Inflammatory macrophage (primary cell): ENCODE measurements around the gene TRMT1L.
A peak's percentile ranks its signal among the peaks of the same experiment; 100 is the strongest.
"Not testable (repeated sequence)": the region's sequence is repeated elsewhere in the genome, so short reads cannot be mapped to it uniquely, and the experiment has no call there.

Experiments used
- DNase-seq, 2 donors: peaks; one replicate each; pipeline ENCODE4 v3.0.0-alpha.2; 2020 to 2022
- total RNA-seq, 18 experiments: gene quantifications; one replicate each; lab custom pipeline; 2026; ENCODE audit warnings: mixed read lengths in 6 of 18, inconsistent platforms in 2 of 18; lab: John Stamatoyannopoulos, UW

The TRMT1L gene, protein sequence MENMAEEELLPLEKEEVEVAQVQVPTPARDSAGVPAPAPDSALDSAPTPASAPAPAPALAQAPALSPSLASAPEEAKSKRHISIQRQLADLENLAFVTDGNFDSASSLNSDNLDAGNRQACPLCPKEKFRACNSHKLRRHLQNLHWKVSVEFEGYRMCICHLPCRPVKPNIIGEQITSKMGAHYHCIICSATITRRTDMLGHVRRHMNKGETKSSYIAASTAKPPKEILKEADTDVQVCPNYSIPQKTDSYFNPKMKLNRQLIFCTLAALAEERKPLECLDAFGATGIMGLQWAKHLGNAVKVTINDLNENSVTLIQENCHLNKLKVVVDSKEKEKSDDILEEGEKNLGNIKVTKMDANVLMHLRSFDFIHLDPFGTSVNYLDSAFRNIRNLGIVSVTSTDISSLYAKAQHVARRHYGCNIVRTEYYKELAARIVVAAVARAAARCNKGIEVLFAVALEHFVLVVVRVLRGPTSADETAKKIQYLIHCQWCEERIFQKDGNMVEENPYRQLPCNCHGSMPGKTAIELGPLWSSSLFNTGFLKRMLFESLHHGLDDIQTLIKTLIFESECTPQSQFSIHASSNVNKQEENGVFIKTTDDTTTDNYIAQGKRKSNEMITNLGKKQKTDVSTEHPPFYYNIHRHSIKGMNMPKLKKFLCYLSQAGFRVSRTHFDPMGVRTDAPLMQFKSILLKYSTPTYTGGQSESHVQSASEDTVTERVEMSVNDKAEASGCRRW
- total RNA-seq, result 24.5 to 60.4 (median 43.4) reads per million in 18 experiments

GRCh38 chr1:185156854-185157598 lies at the start of gene TRMT1L, which contains the start of gene SWT1:
Gene TRMT1L (minus strand): TSS chr1:185156953. CDS start chr1:185156712, 241 bp downstream.
Gene SWT1 (plus strand): TSS chr1:185157167. CDS start chr1:185160842, 3,675 bp downstream.
- peak; percentile 99 to 100 for DNase-seq

DNA sequence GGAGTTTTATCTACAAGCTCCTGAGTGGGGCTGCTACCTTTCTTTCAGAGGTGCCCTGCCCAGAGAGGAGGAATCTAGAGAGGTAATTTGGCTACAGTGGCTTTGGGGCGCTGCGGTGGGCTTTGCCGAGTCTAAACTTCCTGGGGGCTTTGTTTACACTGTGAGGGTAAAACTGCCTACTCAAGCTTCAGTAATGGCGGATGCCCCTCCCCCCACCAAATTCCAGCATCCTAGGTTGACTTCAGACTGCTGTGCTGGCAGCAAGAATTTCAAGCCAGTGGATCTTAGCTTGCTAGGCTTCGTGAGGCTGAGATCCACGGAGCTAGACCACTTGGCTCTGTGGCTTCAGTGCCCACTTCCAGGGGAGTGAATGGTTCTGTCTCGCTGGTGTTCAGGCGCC lies 44.1 kb upstream of the TRMT1L start:
- no peak for DNase-seq

DNA sequence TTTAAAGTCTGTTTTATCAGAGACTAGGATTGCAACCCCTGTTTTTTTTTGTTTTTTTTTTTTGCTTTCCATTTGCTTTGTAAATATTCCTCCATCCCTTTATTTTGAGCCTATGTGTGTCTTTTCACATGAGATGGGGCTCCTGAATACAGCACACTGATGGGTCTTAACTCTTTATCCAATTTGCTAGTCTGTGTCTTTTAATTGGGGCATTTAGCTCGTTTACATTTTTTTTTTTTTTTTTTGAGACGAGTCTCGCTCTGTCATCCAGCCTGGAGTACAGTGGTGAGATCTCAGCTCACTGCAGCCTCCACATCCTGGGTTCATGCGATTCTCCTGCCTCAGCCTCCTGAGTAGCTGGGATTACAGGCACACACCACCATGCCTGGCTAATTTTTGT lies 42.0 kb upstream of the TRMT1L start:
- not testable (repeated sequence) for DNase-seq

DNA sequence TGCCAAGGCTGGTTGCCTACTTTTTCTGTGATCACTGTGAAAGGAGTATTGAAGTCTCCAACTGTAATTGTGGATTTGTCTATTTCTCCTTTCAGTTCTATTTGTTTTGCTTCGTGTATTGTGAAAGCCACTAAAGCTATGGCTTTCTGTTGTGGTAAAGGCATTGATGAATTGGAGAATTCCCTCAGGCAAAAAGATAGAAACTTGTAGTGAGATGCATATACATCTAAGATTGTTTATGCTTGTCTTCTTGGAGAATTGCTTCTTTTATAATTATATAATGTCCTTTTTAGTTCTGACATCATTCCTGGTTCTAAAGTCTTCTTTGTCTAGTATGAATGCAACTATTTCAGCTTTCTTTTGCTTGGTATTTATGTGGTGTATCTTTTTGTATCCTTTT lies 37.0 kb upstream of the TRMT1L start:
- no peak for DNase-seq

DNA sequence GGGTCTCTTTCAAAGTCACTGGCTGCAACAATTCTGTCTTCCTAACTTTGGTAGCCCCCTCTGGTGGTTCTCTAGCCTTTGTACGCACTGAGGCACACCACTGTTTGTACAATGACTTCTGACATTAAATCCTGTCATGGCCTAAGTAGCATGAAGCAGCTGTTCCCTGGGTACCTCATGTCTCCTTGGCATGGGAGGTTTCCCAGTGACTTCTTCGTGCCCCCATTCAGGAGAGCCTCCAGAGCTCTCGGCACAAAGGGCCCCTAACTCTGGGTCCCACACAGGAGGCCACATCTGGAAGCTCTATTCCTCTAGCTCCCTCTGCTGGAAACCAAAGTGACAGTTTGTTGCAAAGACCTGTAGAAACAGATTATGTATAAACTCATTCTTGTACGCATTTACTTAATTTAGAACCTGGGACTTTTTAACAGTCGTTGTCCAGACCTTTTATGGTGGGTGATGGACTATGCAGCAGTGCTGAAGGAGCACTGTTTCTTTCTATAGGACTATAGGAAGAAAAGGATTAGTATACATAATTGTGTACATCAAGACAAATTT lies 13.6 kb upstream of the TRMT1L start:
- peak; percentile 57 to 63 for DNase-seq

GRCh38 chr1:185166106-185166505 lies 9.4 kb upstream of the TRMT1L start:
- DNase-seq, result no peak

DNA sequence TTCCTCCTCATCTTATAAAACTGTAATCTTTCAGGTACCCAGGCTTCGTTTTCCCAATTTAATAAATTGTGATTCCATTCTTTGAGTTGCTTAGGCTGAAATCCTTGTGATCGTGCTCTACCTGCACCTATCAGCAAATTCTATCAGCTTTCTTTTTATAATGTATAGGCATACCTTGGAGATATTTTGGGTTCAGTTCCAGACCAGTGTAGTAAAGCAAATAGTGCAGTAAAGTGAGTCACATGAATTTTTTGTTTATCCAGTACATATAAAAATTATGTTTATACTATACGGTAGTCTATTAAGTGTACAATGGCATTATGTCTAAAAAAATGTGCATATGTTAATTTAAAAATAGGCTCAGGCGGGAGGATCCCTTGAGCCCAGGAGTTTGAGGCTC lies 5.7 kb upstream of the TRMT1L start:
- no peak for DNase-seq

GRCh38 chr1:185159966-185160365 lies 3.2 kb upstream of the TRMT1L start:
- peak; percentile 54 to 60 for DNase-seq

GRCh38 chr1:185158800-185159199 lies 2.0 kb upstream of the TRMT1L start:
- DNase-seq, result no peak

- peak in 1 of 2 donors; percentile 1 for DNase-seq
Measured at GRCh38 chr1:185157599-185158412, 1.1 kb upstream of the TRMT1L start.

DNA sequence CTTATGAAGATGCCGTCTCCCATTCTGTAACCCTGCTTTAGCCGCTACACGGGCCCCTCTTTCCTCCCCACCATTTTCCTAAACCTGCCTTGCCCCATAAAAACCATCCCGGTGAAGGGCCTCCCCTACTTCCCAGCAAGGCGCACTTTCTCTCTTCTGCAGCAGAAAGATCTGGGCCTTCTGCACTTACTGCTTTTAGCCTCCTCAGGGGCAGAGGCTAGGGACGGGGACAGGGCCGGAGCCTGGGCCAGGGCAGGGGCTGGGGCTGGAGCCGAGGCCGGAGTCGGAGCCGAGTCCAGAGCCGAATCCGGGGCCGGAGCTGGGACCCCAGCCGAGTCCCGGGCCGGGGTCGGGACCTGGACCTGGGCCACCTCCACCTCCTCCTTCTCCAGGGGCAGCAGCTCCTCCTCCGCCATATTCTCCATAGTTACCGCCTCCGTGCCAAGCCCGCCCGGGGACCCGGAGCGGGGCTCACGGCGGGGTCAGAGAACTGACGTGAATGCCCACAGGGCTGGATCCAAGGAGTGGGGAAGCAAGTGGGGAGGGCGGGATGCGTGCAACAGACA lies 382 bp downstream of the TRMT1L start:
- peak in 1 of 2 donors; percentile 15 for DNase-seq

GRCh38 chr1:185155600-185156287 lies 1.0 kb downstream of the TRMT1L start:
- peak; percentile 40 to 59 for DNase-seq

GRCh38 chr1:185154912-185155513 lies 1.7 kb downstream of the TRMT1L start:
- DNase-seq, result no peak

DNA sequence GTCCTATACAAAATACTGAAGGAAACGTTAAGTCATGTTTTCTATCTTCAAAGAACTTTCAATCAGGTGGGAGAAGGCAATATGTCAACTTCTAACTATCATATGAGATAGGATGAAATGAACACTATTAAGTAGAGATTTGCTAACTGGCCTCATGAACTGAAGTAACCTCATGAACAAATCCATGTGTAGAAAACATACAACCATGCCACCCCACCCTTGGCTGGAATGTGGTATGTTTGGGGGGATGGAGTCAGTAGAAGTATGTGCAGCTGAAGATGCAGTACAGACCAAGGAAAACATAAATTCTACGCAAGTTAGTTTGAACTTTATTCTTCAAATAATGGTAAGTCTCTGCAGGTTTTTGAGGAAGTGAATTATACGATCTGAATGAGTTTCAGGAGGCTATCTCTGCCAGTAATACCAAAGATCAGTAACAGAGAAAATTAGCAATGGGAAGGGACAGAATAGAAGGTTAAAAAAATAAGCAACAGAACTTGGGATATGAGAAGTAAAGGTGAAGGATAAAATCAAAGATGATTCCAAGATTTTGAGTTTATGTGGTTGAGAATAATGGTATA lies 4.5 kb downstream of the TRMT1L start:
- DNase-seq, result no peak

DNA sequence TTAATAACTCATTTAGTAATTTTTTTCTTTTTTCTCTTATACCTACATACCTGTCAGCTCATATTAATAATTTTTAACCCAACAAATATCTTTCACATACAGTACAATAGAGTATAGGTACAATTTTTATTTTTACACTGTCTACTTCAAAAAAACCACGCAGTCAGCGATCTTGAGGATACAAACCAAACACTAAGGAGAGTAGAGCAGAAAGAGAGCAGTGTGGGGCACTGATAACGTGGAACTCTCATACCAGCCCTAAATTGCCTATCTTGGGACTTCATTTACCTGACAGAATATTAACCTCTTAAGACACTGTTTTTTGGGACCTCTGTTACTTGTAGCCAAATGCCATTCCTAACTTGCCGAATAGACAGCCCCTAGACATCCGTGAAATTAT lies 5.5 kb downstream of the TRMT1L start:
- no peak for DNase-seq

GRCh38 chr1:185144233-185144632 lies 12.5 kb downstream of the TRMT1L start:
- no peak for DNase-seq

DNA sequence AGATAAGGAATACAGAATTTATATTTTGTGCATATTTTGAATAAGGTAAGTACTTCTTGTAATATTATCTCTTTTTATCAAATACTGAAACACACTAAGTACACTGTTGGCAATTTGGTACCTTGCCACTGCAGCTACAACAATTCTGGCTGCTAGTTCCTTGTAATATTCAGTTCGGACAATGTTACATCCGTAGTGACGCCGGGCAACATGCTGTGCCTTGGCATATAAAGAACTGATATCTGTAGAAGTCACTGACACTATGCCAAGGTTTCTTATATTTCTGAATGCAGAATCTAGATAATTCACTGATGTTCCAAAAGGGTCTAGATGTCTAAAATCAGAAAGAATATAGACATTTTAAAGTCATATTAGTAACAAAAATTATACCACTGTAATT lies 17.5 kb downstream of the TRMT1L start:
- DNase-seq, result no peak

GRCh38 chr1:185137896-185138545 lies 18.7 kb downstream of the TRMT1L start:
- no peak for DNase-seq

DNA sequence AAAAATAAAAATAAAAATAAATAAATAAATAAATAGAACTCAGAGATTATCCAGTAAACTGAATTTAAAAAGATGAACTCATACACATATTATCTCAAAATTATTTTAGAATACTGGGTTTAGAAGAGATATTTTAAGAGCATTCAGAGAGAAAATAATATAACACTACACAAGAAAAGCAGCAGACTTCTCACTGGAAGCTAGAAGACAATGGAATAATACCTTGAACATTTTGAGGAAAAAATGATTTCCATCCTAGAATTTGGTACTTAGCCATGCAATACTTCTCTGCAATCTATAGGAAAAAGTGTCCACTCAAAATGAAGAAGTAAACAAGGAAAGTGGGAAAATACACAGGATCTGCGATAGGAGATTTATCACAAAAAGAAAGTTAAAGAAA lies 24.2 kb downstream of the TRMT1L start:
- no peak for DNase-seq
